Measurements from ENCODE around the gene ARHGAP30.

The ARHGAP30 gene

GRCh38 chr1:161013488-161014230 lies 56.0 kb downstream of the ARHGAP30 start:
- DNase-seq (ENCODE audit: low spot score), result peak; percentile 97

GRCh38 chr1:161013131-161013487 lies 56.6 kb downstream of the ARHGAP30 start:
- peak; percentile 63 for DNase-seq (ENCODE audit: low spot score)

- no peak for DNase-seq (ENCODE audit: low spot score)
These were observed 57.3 kb downstream of the ARHGAP30 start for GRCh38 chr1:161012420-161012819.

- DNase-seq (ENCODE audit: low spot score), result no peak
These were observed 60.0 kb downstream of the ARHGAP30 start for GRCh38 chr1:161009602-161010211.

- no peak for DNase-seq (ENCODE audit: low spot score)
These were observed 60.7 kb downstream of the ARHGAP30 start for GRCh38 chr1:161008869-161009510.

- no peak for DNase-seq (ENCODE audit: low spot score)
These were observed 62.3 kb downstream of the ARHGAP30 start for GRCh38 chr1:161007369-161007768.

- DNase-seq (ENCODE audit: low spot score), result no peak
These were observed 63.1 kb downstream of the ARHGAP30 start for GRCh38 chr1:161006563-161006962.

GRCh38 chr1:161001525-161001924 lies 68.2 kb downstream of the ARHGAP30 start:
- DNase-seq (ENCODE audit: low spot score), result no peak

GRCh38 chr1:161000736-161001480 lies 68.8 kb downstream of the ARHGAP30 start:
- DNase-seq (ENCODE audit: low spot score), result no peak

GRCh38 chr1:160999376-160999775 lies 70.3 kb downstream of the ARHGAP30 start:
- no peak for DNase-seq (ENCODE audit: low spot score)

- DNase-seq (ENCODE audit: low spot score), result peak; percentile 60
These were observed 72.2 kb downstream of the ARHGAP30 start for GRCh38 chr1:160997323-160998038.

All from kidney capillary endothelial cell (primary cell).